K562 (cell line): ENCODE measurements around the gene PCDHGA7. TPM values are rescaled to one million over a fixed set of nuclear protein-coding genes. Genes with fewer than 3 reads are reported as not detected.
A peak's percentile ranks its signal among the peaks of the same experiment; 100 is the strongest.

Source experiments
- ATAC-seq: fragments of 200-7000 bp; cut with Tn5 transposase; 3 replicates; pipeline ENCODE4 v1.9.1; 2020; ENCODE audit warnings: moderate library complexity
- BruUV-seq: library from RNA; stranded (reverse); fragments of 400-500 nt; replicated peaks from 2 replicates; lab custom pipeline; 2021; lab: Mats Ljungman, UMichigan
- CTCF ChIA-PET: fragments of 300-600 bp; formaldehyde crosslinking; extraction: SDS; loops from one replicate; lab custom pipeline; 2021; ENCODE audit warnings: low intra/inter-chr PET ratio; lab: Yijun Ruan, JAX
- POLR2A ChIA-PET: fragments of 300-600, 350-650 bp; sonication (Branson Sonifier 250); formaldehyde crosslinking; extraction: SDS; loops from one replicate; lab custom pipeline; 2021; ENCODE audit warnings: antibody characterized with exemption, inconsistent platforms; lab: Yijun Ruan, JAX
- DNase-seq, 4 experiments: peaks; one replicate each; pipeline versions ENCODE4 v3.0.0 to v3.0.0-alpha.2; 2011 to 2018; ENCODE audit warnings: low spot score in 3 of 4, mixed read lengths in 3 of 4; ENCODE audit errors: extremely low read depth in 1 of 4
- FAIRE-seq: peaks from 2 replicates; lab custom pipeline; 2011; peaks lifted over from hg19 to GRCh38; lab: Jason Lieb, UNC
- H2AFZ ChIP-seq: 2 replicates; pipeline ENCODE4 v1.6.0; 2011; ENCODE audit warnings: low read depth, low read length, control low read depth, inconsistent platforms
- H3K27ac ChIP-seq: fragments of 200-600 bp; 3 replicates; pipeline ENCODE4 v1.8.0; 2011; ENCODE audit warnings: low read depth, mild to moderate bottlenecking, control low read depth, inconsistent platforms, low read length, moderate library complexity, mixed read lengths; ENCODE audit errors: extremely low read depth
- H3K27me3 ChIP-seq, 2 experiments: fragments of 300-600 bp in 1 of 2; 2 replicates in 1 of 2; 3 replicates in 1 of 2; pipeline versions ENCODE4 v1.6.0 to v1.8.0; 2011; ENCODE audit warnings: inconsistent platforms in 2 of 2, low read length in 2 of 2, mild to moderate bottlenecking in 1 of 2, mixed read lengths in 1 of 2, moderate library complexity in 1 of 2; ENCODE audit not compliant: control insufficient read depth in 2 of 2, insufficient read depth in 2 of 2
- H3K36me3 ChIP-seq: fragments of 300-600 bp; 3 replicates; pipeline ENCODE4 v1.8.0; 2011; ENCODE audit warnings: mild to moderate bottlenecking, low read length, inconsistent platforms; ENCODE audit not compliant: control insufficient read depth, insufficient read depth
- H3K4me1 ChIP-seq, 2 experiments: fragments of 200-600 bp in 1 of 2; replicated peaks in 1 of 2; 2 replicates in 1 of 2; 3 replicates in 1 of 2; pipeline versions ENCODE4 v1.5.1 to v1.8.0; 2011; ENCODE audit warnings: inconsistent platforms in 2 of 2, low read length in 2 of 2, mild to moderate bottlenecking in 1 of 2, mixed read lengths in 1 of 2, moderate library complexity in 1 of 2; ENCODE audit not compliant: control insufficient read depth in 2 of 2, insufficient read depth in 2 of 2
- H3K4me2 ChIP-seq: 2 replicates; pipeline ENCODE4 v1.6.1; 2011; ENCODE audit warnings: low read length, control low read depth, inconsistent platforms, mixed read lengths; ENCODE audit not compliant: insufficient read depth
- H3K4me3 ChIP-seq: fragments of 200-600 bp; sonication (generic), shearing (Covaris generic); 2 replicates; pipeline ENCODE4 v1.5.1; 2016; ENCODE audit warnings: control low read depth, inconsistent platforms
- H3K79me2 ChIP-seq: fragments of 200-600 bp; 3 replicates; pipeline ENCODE4 v1.8.0; 2011; ENCODE audit warnings: low read length, inconsistent platforms; ENCODE audit not compliant: control insufficient read depth, insufficient read depth
- H3K9ac ChIP-seq, 2 experiments: 2 replicates each; pipeline versions ENCODE4 v1.6.0 to v1.6.1; 2011; ENCODE audit warnings: low read depth in 2 of 2, low read length in 2 of 2, control low read depth in 1 of 2, inconsistent platforms in 1 of 2, mild to moderate bottlenecking in 1 of 2, mixed read lengths in 1 of 2; ENCODE audit not compliant: insufficient read depth in 1 of 2
- H3K9me1 ChIP-seq: one replicate; pipeline ENCODE4 v1.6.0; 2011; ENCODE audit warnings: inconsistent platforms, mild to moderate bottlenecking, low read length, moderate library complexity; ENCODE audit not compliant: control insufficient read depth, insufficient read depth
- H3K9me3 ChIP-seq: replicated peaks from 2 replicates; pipeline ENCODE4 v1.5.1; 2011; ENCODE audit warnings: low read depth, low read length, inconsistent platforms; ENCODE audit not compliant: control insufficient read depth, insufficient read depth
- H4K20me1 ChIP-seq: replicated peaks from 2 replicates; pipeline ENCODE4 v1.6.1; 2011; ENCODE audit warnings: low read length, inconsistent platforms, mixed read lengths; ENCODE audit not compliant: control insufficient read depth, insufficient read depth
- CXXC5 ChIP-seq: fragments of 250-450 bp; sonication (Bioruptor Pico); IDR thresholded peaks from 2 replicates; pipeline ENCODE4 v1.8.0; 2022; ENCODE audit warnings: inconsistent platforms, mild to moderate bottlenecking, moderate library complexity
- ETV1 ChIP-seq: fragments of 450-650 bp; conservative IDR thresholded peaks from 2 replicates; pipeline ENCODE4 v1.6.1; 2016; ENCODE audit warnings: missing genetic modification characterization, control low read depth, low read depth, missing compliant biosample characterization
- HNRNPUL1 ChIP-seq: fragments of 200-400 bp; formaldehyde crosslinking; IDR thresholded peaks from 2 replicates; pipeline ENCODE4 v1.6.1; 2017; ENCODE audit warnings: low read length
- KAT8 ChIP-seq: fragments of 450-650 bp; IDR thresholded peaks from 2 replicates; pipeline ENCODE4 v1.6.1; 2016; ENCODE audit warnings: low read depth, mild to moderate bottlenecking
- MED1 ChIP-seq: sonication (generic); formaldehyde crosslinking; IDR thresholded peaks from 2 replicates; pipeline ENCODE4 v1.8.1; 2023; ENCODE audit warnings: missing genetic modification reagents, borderline replicate concordance
- REST ChIP-seq, 2 experiments: fragments of 450-650 bp; formaldehyde crosslinking in 1 of 2; IDR thresholded peaks; 2 replicates each; pipeline versions ENCODE4 v1.4.0 to v1.6.1; 2014 to 2020; ENCODE audit warnings: mild to moderate bottlenecking in 2 of 2, borderline replicate concordance in 1 of 2, low read depth in 1 of 2
- SMAD3 ChIP-seq: fragments of 450-650 bp; formaldehyde crosslinking; conservative IDR thresholded peaks from 2 replicates; pipeline ENCODE4 v1.4.0; 2020; ENCODE audit warnings: mild to moderate bottlenecking
- YY1 ChIP-seq, 3 experiments: IDR thresholded peaks; 2 replicates each; pipeline ENCODE4 v1.6.1; 2011; ENCODE audit warnings: low read length in 2 of 3, mild to moderate bottlenecking in 2 of 3, moderate library complexity in 2 of 3, borderline replicate concordance in 1 of 3, control low read depth in 1 of 3, low read depth in 1 of 3; ENCODE audit not compliant: insufficient read depth in 3 of 3, insufficient replicate concordance in 2 of 3, control insufficient read depth in 1 of 3, insufficient read length in 1 of 3; ENCODE audit errors: extremely low read depth in 1 of 3
- WGBS: fragments of 100-300 bp; shearing (Covaris generic); methylation state at CpG from one replicate; pipeline ENCODE4 v1.1.6; 2016; ENCODE audit warnings: low coverage, mixed read lengths; ENCODE audit not compliant: insufficient coverage; ENCODE audit errors: missing lambda C conversion rate; 5-methylcytosine and 5-hydroxymethylcytosine counted together
- in situ Hi-C: fragments of 300-500 bp; cut with MboI; formaldehyde crosslinking; loops from 4 replicates; pipeline ENCODE4 v1.15.0; 2018; ENCODE audit warnings: inconsistent platforms, mixed read lengths
- intact Hi-C: fragments of 100-400 bp; cut with micrococcal nuclease; formaldehyde crosslinking; loops from 2 replicates; pipeline ENCODE4 v1.14.2; 2022
- polyA plus RNA-seq, 8 experiments: library from polyadenylated mRNA; depleted of rRNA in 4 of 8; stranded (reverse) in 5 of 8; unstranded in 3 of 8; fragments of >200 nt; fragmentation: Nextera tagmentation in 2 of 8; fragmentation: Illumina TruSeq in 1 of 8; extraction: Ambion mirVana in 2 of 8; extraction: Trizol in 1 of 8; gene quantifications; 2 replicates each; pipeline versions ENCODE4 v1.2.1 to v1.2.3, GENCODE V29; 2011 to 2014; ENCODE audit warnings: inconsistent platforms in 1 of 8, missing spikeins in 1 of 8
- total RNA-seq, 7 experiments: library from RNA; depleted of rRNA in 6 of 7; stranded (reverse); fragments of >200 nt in 6 of 7; fragmentation: Illumina TruSeq in 2 of 7; extraction: Trizol in 2 of 7; gene quantifications; 2 replicates each; pipeline versions ENCODE4 v1.2.1 to v1.2.3, GENCODE V29; 2011 to 2021; ENCODE audit warnings: low replicate concordance in 1 of 7
- TF ChIP-seq, protein P1 (sequence below): sonication (generic); formaldehyde crosslinking; IDR thresholded peaks from 2 replicates; pipeline ENCODE4 v1.8.1; 2023; ENCODE audit warnings: mild to moderate bottlenecking, missing genetic modification reagents

The PCDHGA7 gene
- total and polyA plus RNA-seq, 9 of the 15 experiments (the other 6 are each of a cell fraction or from before 2014, with no cell fraction given): 0.03 to 0.11 (median 0.06) TPM; not detected in 5

DNA sequence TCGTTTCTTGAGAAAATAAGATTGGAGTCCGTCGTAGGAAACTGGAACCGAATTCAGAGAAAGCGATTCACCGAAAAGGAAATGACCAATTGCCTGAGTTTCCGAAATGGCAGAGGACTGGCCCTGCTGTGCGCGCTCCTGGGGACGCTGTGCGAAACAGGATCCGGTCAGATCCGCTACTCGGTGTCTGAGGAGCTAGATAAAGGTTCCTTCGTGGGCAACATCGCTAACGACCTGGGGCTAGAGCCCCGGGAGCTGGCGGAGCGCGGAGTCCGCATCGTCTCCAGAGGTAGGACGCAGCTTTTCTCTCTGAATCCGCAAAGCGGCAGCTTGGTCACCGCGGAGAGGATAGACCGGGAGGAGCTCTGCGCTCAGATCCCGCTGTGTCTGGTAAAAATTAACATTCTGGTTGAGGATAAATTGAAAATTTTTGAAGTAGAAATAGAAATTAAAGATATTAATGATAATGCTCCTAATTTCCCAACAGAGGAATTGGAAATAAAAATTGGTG is 38.5 kb upstream of the PCDHGA7 start:
- ChIA-PET CTCF (interaction anchor here (0.7 to 2.0 kb wide), 3 partner anchors 21 to 214 kb away, joined by 3 to 4 read pairs (median 4); no protein-coding TSS in a partner anchor), POLR2A (interaction anchor here (1.1 kb wide), 1 partner anchor 220 kb away, joined by 4 read pairs; no protein-coding TSS in a partner anchor)
- Histone ChIP-seq H3K9ac (peak overlapping the region; percentile 37 to 39), H3K4me3 (peak overlapping the region; percentile 40), H4K20me1 (no peaks in the 10 kb centered on the region), H3K79me2 (no peaks in the 10 kb centered on the region), H3K4me2 (peak overlapping the region; percentile 72), H3K4me1 (peaks cover 0 to 7% of the 10 kb centered on the region in 2 experiments; a peak in 2 of 5 replicates), H2AFZ (peak overlapping the region; percentile 89), H3K9me1 (no peaks in the 10 kb centered on the region), H3K9me3 (no peaks in the 10 kb centered on the region), H3K27ac (no peak overlapping the region), H3K36me3 (no peaks in the 10 kb centered on the region), H3K27me3 (peaks cover 9 to 22% of the 10 kb centered on the region in 2 experiments)
- WGBS: 23% methylated on average over 30 of the region's 31 CpGs
- DNase-seq (peak in 1 of 4 experiments; percentile 20), ATAC-seq (peak; percentile 73), FAIRE-seq (no peak)
- in situ Hi-C loops (no loop called here), intact Hi-C loops (loop anchor here (5.0 kb wide), 1 partner anchor 168 kb away; no protein-coding TSS in a partner anchor)
- BruUV-seq: TSS peak; percentile 42
- TF ChIP-seq MED1 (CRISPR knock-in tag) (no peak), YY1 (IDR thresholded peaks at IDR 0.05; ENCODE audit: borderline replicate concordance in 1 of 3, control insufficient read depth in 1 of 3, extremely low read depth in 1 of 3, insufficient read depth in 3 of 3, insufficient read length in 1 of 3, insufficient replicate concordance in 2 of 3, low read depth in 1 of 3, low read length in 2 of 3) (peak in 1 of 3 experiments; percentile 44), ETV1 (0 out of 2 replicates have a peak, but pooled peaks have one; percentile 4), KAT8 (peak; percentile 71), CXXC5 (CRISPR knock-in tag) (0 out of 2 replicates have a peak, but pooled peaks have one; percentile 29), SMAD3 (CRISPR knock-in tag) (no peak), HNRNPUL1 (no peak), REST (IDR thresholded peaks at IDR 0.05; ENCODE audit: borderline replicate concordance) (0 out of 2 replicates have a peak, but pooled peaks have one; percentile 2), REST (CRISPR knock-in tag; IDR thresholded peaks at IDR 0.05; ENCODE audit: low read depth) (no peak)
- TF ChIP-seq, protein P1, sequence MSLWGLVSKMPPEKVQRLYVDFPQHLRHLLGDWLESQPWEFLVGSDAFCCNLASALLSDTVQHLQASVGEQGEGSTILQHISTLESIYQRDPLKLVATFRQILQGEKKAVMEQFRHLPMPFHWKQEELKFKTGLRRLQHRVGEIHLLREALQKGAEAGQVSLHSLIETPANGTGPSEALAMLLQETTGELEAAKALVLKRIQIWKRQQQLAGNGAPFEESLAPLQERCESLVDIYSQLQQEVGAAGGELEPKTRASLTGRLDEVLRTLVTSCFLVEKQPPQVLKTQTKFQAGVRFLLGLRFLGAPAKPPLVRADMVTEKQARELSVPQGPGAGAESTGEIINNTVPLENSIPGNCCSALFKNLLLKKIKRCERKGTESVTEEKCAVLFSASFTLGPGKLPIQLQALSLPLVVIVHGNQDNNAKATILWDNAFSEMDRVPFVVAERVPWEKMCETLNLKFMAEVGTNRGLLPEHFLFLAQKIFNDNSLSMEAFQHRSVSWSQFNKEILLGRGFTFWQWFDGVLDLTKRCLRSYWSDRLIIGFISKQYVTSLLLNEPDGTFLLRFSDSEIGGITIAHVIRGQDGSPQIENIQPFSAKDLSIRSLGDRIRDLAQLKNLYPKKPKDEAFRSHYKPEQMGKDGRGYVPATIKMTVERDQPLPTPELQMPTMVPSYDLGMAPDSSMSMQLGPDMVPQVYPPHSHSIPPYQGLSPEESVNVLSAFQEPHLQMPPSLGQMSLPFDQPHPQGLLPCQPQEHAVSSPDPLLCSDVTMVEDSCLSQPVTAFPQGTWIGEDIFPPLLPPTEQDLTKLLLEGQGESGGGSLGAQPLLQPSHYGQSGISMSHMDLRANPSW (CRISPR knock-in tag): 0 out of 2 replicates have a peak, but pooled peaks have one; percentile 48
